T-helper 17 cell (primary cell): ENCODE results near the gene MON1A. TPM values are rescaled to one million over a fixed set of nuclear protein-coding genes. Genes with fewer than 3 reads are reported as not detected.

Source experiments
- ATAC-seq: fragments of 150-1000 bp; cut with Tn5 transposase; 2 replicates; pipeline ENCODE4 v1.10.0; 2021; ENCODE audit warnings: mild to moderate bottlenecking, moderate library complexity
- DNase-seq, 3 donors: peaks; one replicate each; pipeline versions ENCODE4 v3.0.0 to v3.0.0-alpha.2; 2020 to 2021
- H3K9me3 ChIP-seq: one replicate; pipeline ENCODE4 v1.7.0; 2013; ENCODE audit warnings: low read length, mild to moderate bottlenecking; ENCODE audit not compliant: control insufficient read depth, poor library complexity, severe bottlenecking
- H3K27ac Mint-ChIP-seq: one replicate; pipeline ENCODE4 v1.8.0; 2022; ENCODE audit warnings: mild to moderate bottlenecking, moderate library complexity, mixed read lengths
- H3K27me3 Mint-ChIP-seq: one replicate; pipeline ENCODE4 v1.8.0; 2022; ENCODE audit warnings: mixed read lengths
- H3K36me3 Mint-ChIP-seq: one replicate; pipeline ENCODE4 v1.8.0; 2022; ENCODE audit warnings: low read depth, mixed read lengths
- H3K4me1 Mint-ChIP-seq: one replicate; pipeline ENCODE4 v1.8.0; 2022; ENCODE audit warnings: mild to moderate bottlenecking, mixed read lengths
- H3K4me3 Mint-ChIP-seq: one replicate; pipeline ENCODE4 v1.8.0; 2022; ENCODE audit warnings: mild to moderate bottlenecking, moderate library complexity, mixed read lengths
- total RNA-seq, 4 donors: library from RNA in 2 of 4; stranded (reverse) in 2 of 4; gene quantifications; one replicate each; pipeline ENCODE4 v1.2.3 and lab custom pipeline; 2022 to 2026

The MON1A gene
- total RNA-seq, 2 donors from 2014 or later, result 2.3 to 4.6 TPM

DNA sequence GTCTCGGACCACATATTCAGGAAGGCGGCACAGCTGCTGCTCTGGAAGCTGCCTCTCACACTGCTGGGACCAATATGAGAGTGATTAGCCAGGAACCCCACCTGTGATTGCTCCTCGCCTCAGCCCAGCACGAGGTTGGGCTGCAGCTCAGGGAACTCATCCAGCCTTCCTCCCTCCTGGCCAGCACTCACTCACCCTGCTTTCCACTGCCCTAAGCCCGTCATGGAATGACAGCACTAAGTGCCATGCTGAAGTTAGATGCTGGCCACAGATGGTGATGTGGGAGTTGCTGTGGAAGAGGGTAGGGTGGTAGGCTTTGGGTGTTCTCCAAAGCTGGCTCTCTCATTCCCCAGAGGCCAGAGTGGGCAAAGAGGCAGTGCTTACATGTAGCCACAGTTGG is 33.3 kb downstream of the MON1A start:
- H3K4me3 Mint-ChIP-seq, result no peak overlapping the region
- no peaks in the 10 kb centered on the region for H3K27me3 Mint-ChIP-seq
- H3K9me3 ChIP-seq, result no peaks in the 10 kb centered on the region
- no peak overlapping the region for H3K27ac Mint-ChIP-seq
- no peaks in the 10 kb centered on the region for H3K36me3 Mint-ChIP-seq
- H3K4me1 Mint-ChIP-seq, result peaks cover 3% of the 10 kb centered on the region
- ATAC-seq (no peak), DNase-seq (no peak)

DNA sequence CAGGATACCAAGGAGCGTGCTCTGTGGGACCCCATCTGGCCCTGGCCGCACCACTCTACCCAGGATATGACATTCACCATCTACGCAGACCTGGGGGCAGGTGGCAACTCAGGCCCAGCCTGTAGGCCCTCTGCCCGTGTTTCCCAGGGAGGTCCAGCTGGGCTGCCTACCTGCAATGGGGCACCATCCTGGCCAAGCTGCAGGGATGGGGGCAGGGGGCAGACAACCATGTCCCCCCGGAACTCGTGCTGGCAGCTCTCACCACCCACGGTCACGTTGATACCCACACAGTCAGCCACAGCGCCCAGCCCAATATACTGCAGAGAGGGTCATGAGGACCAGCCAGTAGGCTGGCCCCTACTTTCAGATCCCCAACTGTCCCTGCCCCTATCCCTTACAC is 33.8 kb downstream of the MON1A start:
- DNase-seq (no peak), ATAC-seq (no peak)
- H3K9me3 ChIP-seq, result no peaks in the 10 kb centered on the region
- H3K27ac Mint-ChIP-seq, result no peak overlapping the region
- no peaks in the 10 kb centered on the region for H3K27me3 Mint-ChIP-seq
- no peaks in the 10 kb centered on the region for H3K36me3 Mint-ChIP-seq
- peaks cover 3% of the 10 kb centered on the region for H3K4me1 Mint-ChIP-seq
- no peak overlapping the region for H3K4me3 Mint-ChIP-seq

- no peaks in the 10 kb centered on the region for H3K27me3 Mint-ChIP-seq
- H3K27ac Mint-ChIP-seq, result no peak overlapping the region
- H3K4me1 Mint-ChIP-seq, result no peaks in the 10 kb centered on the region
- ATAC-seq (no peak), DNase-seq (no peak)
- H3K4me3 Mint-ChIP-seq, result no peak overlapping the region
- no peaks in the 10 kb centered on the region for H3K36me3 Mint-ChIP-seq
- H3K9me3 ChIP-seq, result no peaks in the 10 kb centered on the region
Observed at GRCh38 chr3:49889296-49889695, 40.3 kb downstream of the MON1A start.

DNA sequence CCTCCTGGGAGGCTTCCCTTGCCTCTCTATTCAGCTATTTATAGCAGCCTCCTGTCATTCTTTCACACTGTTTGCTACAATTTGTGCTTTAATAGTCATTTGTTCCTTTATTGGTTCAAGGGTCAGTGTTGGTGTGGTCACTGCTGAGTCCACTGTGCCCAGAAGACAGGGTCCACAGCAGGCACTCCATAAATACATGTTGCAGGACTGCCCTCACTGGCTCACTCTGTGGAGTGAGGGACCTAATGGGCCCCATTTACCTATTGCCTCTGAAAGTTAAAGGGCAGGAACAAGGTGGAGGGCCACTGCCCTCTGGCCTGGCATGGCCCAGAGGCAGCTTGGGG is 42.7 kb downstream of the MON1A start:
- H3K4me3 Mint-ChIP-seq, result no peak overlapping the region
- H3K36me3 Mint-ChIP-seq, result no peaks in the 10 kb centered on the region
- peaks cover 6% of the 10 kb centered on the region for H3K27me3 Mint-ChIP-seq
- H3K9me3 ChIP-seq, result no peaks in the 10 kb centered on the region
- DNase-seq (no peak), ATAC-seq (no peak)
- no peak overlapping the region for H3K27ac Mint-ChIP-seq
- H3K4me1 Mint-ChIP-seq, result no peaks in the 10 kb centered on the region

DNA sequence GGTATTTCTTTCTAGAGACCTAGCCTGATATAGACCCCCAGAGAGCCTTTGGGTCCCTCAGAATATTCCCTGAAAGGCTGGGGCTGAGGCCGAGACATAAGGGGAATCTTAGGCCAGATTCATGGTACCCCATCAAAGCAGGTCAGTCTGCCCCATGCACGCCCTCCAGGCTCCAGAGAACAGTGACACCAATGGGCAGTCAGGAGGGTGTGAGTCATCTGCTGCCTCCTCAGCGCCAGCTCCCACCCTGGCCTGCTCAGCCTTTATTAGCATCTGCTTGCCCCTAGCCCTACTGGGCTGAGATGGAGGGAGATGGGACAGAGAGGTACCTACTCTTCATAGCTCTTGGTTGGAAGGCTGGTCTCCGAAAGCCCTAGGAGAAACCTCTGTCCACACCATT is 45.6 kb downstream of the MON1A start:
- peaks cover 10% of the 10 kb centered on the region for H3K27me3 Mint-ChIP-seq
- no peaks in the 10 kb centered on the region for H3K4me1 Mint-ChIP-seq
- H3K4me3 Mint-ChIP-seq, result no peak overlapping the region
- no peaks in the 10 kb centered on the region for H3K36me3 Mint-ChIP-seq
- DNase-seq, result no peak
- ATAC-seq, result no peak
- H3K9me3 ChIP-seq, result no peaks in the 10 kb centered on the region
- no peak overlapping the region for H3K27ac Mint-ChIP-seq

DNA sequence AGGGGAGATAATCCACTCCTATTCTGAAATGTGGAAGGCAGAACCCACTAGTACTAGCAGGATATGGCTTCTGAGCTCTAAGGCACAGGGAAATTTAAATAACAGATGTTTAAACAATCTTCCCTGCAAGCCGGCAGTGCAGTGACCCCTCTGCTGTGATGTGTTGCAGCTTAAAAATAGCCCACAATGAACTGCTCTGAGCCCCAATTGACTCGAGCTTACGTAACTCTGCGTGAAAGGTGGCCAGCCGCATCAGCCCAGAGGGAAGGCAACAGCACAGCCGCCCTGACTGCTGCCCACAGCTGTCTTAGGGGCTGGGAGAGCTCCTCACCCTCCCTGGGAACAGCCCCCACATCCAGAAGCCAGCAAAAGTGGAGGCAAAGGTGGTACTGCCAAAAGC is 47.4 kb downstream of the MON1A start:
- H3K9me3 ChIP-seq, result no peaks in the 10 kb centered on the region
- Mint-ChIP-seq H3K4me1 (no peaks in the 10 kb centered on the region), H3K27ac (no peak overlapping the region), H3K4me3 (no peak overlapping the region), H3K36me3 (no peaks in the 10 kb centered on the region), H3K27me3 (peaks cover 10% of the 10 kb centered on the region)
- no peak for ATAC-seq
- DNase-seq, result no peak

DNA sequence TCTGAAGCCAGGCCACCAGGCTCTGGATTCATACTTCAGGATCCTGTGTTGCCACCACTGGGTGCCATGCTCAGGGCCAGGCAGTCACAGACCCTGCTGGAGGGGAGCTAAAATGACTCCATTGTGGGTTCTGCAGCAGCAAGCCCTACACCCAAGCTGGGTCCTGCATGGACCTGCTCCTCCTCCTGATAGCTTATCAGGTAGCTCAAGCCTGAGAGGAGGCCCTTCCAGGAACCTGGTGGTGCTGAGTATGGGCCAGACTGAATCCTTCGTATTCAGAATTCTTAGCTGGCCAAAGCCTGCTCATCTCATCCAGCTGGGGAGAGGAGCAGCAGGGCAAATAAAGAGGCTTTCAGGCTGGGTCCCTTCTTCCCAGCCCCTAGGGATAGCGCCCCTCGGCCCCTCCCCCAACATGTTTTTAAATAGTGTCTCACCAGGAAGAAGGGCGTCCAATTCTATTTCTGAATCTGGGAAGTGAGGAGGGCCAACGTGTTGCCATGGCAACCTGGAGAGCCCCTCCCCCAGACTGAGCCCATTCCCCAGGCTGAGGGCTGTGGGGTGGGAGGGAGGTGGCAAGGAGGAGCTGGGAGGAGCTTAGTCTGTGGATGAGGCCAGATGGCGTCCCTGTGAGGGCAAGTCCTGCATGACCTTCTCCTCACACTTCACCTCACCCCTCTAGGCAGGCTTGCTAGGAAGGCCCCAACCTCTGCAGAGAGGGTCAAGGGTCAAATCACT is 48.9 kb downstream of the MON1A start:
- DNase-seq (no peak), ATAC-seq (no peak)
- H3K36me3 Mint-ChIP-seq, result no peaks in the 10 kb centered on the region
- H3K4me1 Mint-ChIP-seq, result no peaks in the 10 kb centered on the region
- H3K27ac Mint-ChIP-seq, result no peak overlapping the region
- H3K27me3 Mint-ChIP-seq, result peaks cover 10% of the 10 kb centered on the region
- H3K9me3 ChIP-seq, result no peaks in the 10 kb centered on the region
- no peak overlapping the region for H3K4me3 Mint-ChIP-seq

- ATAC-seq (no peak), DNase-seq (no peak)
- H3K4me1 Mint-ChIP-seq, result no peaks in the 10 kb centered on the region
- no peak overlapping the region for H3K4me3 Mint-ChIP-seq
- no peaks in the 10 kb centered on the region for H3K9me3 ChIP-seq
- H3K27me3 Mint-ChIP-seq, result peaks cover 15% of the 10 kb centered on the region
- no peaks in the 10 kb centered on the region for H3K36me3 Mint-ChIP-seq
- peak overlapping the region; percentile 9 for H3K27ac Mint-ChIP-seq
Observed at GRCh38 chr3:49879721-49880120, 49.9 kb downstream of the MON1A start.

DNA sequence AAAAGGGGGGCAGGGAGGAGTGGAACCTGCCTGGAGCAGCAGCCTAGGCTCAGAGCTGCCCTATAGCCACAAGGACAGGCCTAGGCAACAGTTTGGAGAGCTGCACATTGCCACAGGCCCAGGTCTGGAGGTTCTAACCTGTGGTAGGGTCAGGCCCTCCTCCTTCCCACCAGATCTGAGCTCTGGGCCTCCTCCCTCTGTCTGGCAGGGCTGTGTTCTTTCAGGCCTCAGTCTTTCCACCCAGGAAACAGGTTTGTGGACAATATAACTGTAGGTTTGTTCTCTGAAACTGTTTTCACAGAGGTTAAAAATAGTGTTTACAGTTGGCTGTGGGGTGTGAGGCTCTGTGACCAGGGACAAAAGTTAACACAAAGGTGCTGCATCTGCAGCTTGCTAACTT is 50.9 kb downstream of the MON1A start:
- ATAC-seq, result no peak
- H3K9me3 ChIP-seq, result no peaks in the 10 kb centered on the region
- DNase-seq, result no peak
- Mint-ChIP-seq H3K4me1 (peaks cover 3% of the 10 kb centered on the region), H3K27ac (no peak overlapping the region), H3K27me3 (peaks cover 15% of the 10 kb centered on the region), H3K4me3 (no peak overlapping the region), H3K36me3 (no peaks in the 10 kb centered on the region)

DNA sequence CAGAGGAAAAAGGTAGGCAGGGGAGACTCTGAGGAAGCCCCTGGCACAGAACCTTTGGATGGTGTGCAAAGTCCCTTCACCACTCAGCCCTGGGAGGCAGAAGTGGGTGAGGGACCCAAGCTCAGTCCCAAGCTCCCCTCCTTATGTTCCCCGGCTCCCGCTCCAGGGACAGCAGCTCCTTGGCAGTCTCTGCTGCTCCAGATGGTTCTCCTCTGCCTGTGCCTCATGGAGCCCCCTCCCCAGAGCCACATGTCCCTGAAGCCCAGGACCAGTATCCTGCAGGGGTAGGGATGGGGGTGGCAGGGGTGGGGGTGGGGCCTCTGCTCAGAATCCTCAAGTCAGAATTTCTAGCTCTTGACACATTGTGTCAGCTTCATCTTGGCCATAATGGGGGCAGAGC is 51.9 kb downstream of the MON1A start:
- H3K4me3 Mint-ChIP-seq, result no peak overlapping the region
- no peaks in the 10 kb centered on the region for H3K36me3 Mint-ChIP-seq
- peaks cover 15% of the 10 kb centered on the region for H3K27me3 Mint-ChIP-seq
- no peaks in the 10 kb centered on the region for H3K9me3 ChIP-seq
- no peak overlapping the region for H3K27ac Mint-ChIP-seq
- DNase-seq, result no peak
- no peak for ATAC-seq
- H3K4me1 Mint-ChIP-seq, result peaks cover 8% of the 10 kb centered on the region

GRCh38 chr3:49876567-49876966 is 53.0 kb downstream of the MON1A start:
- no peak for DNase-seq
- H3K36me3 Mint-ChIP-seq, result no peaks in the 10 kb centered on the region
- no peak overlapping the region for H3K27ac Mint-ChIP-seq
- H3K9me3 ChIP-seq, result no peaks in the 10 kb centered on the region
- peaks cover 8% of the 10 kb centered on the region for H3K27me3 Mint-ChIP-seq
- no peak for ATAC-seq
- no peak overlapping the region for H3K4me3 Mint-ChIP-seq
- peaks cover 11% of the 10 kb centered on the region for H3K4me1 Mint-ChIP-seq

DNA sequence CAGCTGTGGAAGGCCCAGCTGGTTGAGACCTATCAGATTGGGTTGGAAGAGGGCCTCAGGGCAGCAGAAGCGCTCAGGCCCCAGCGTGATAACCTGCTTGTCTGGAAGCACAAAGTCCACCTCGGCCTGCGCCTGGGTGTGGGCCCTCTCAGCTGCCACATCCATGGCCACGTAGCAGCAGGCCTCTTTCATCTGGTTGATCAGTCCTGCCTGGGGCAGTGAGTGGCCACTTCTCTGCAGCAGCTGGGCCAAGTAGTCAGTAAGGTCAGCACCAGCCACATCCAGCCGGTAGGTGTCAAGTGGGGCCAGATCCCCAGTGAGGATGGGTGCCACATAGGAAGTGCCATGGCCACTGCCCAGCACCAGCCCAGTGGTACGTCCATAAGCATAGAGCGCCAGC is 56.0 kb downstream of the MON1A start:
- no peak for DNase-seq
- H3K9me3 ChIP-seq, result no peaks in the 10 kb centered on the region
- Mint-ChIP-seq H3K27me3 (peaks cover 13% of the 10 kb centered on the region), H3K36me3 (no peaks in the 10 kb centered on the region), H3K4me3 (no peak overlapping the region), H3K27ac (peak overlapping the region; percentile 74), H3K4me1 (peaks cover 13% of the 10 kb centered on the region)
- ATAC-seq, result no peak

DNA sequence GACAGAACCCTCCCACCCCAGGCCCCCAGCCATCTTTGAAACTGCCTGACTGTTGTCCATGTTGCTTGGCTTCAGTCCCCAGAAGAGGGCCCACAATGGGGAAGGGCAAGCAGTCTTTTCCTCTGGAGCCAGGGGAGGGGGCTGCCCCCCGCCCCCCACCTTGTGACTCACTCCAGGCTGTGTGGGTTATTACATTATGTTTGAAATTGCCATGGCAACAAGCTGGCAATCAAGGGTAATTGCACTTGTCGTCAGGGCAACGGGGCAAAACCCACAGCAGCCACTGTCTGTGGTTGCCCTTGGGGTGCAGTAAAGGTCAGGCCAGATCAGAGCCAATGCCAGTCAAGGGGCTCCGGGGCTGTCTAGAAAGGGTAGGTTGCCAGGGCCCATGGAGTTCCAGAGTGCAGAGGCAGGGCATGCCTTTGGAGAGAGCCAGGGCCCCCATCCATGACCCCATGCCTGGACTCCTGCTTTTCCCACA is 56.8 kb downstream of the MON1A start:
- no peaks in the 10 kb centered on the region for H3K36me3 Mint-ChIP-seq
- no peaks in the 10 kb centered on the region for H3K9me3 ChIP-seq
- ATAC-seq (peak; percentile 84), DNase-seq (peak in 2 of 3 donors; percentile 24 to 34)
- H3K27me3 Mint-ChIP-seq, result peaks cover 21% of the 10 kb centered on the region
- no peak overlapping the region for H3K4me3 Mint-ChIP-seq
- H3K27ac Mint-ChIP-seq, result peak overlapping the region; percentile 74
- H3K4me1 Mint-ChIP-seq, result peaks cover 13% of the 10 kb centered on the region

DNA sequence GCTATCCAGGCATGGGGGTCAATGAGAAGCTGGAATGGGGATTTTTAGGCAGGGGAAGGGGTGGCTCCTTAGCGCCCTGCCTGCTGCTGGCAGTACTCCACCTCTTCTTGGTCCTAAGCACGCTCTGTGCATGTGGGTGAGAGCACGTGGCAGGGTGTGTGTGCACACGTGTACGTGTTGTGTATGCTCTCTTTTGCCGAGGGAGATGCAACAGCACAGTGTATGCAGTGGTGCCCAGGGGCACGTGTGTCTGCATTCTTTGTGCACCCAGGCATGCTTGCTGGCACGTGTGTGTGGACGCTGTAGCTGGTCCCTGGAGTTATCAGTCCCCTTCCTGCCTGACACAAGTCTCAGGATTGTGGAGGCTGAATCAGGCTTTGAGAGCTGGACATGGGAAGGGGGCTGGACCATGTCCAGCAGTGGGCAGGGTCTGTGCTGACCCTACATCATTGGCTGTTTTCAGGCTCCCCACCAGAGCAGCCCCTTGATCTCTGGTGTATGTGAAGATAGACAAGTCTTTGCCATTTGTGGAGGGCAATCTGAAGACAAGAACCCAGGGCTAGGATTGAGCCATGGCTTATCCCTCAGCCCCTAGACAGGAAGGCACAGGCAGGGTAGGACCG is 58.0 kb downstream of the MON1A start:
- Mint-ChIP-seq H3K36me3 (no peaks in the 10 kb centered on the region), H3K27me3 (peaks cover 32% of the 10 kb centered on the region), H3K4me3 (no peak overlapping the region), H3K27ac (peak overlapping the region; percentile 74), H3K4me1 (peaks cover 13% of the 10 kb centered on the region)
- ATAC-seq (no peak), DNase-seq (no peak)
- H3K9me3 ChIP-seq, result no peaks in the 10 kb centered on the region
